GM21619 (cell line): ENCODE measurements around the gene SAMD4A.

Experiments used
- ATAC-seq: cut with Tn5 transposase; IDR thresholded peaks from one replicate; pipeline ENCODE4 v1.9.1; 2021; ENCODE audit not compliant: unreplicated experiment

The SAMD4A gene

DNA sequence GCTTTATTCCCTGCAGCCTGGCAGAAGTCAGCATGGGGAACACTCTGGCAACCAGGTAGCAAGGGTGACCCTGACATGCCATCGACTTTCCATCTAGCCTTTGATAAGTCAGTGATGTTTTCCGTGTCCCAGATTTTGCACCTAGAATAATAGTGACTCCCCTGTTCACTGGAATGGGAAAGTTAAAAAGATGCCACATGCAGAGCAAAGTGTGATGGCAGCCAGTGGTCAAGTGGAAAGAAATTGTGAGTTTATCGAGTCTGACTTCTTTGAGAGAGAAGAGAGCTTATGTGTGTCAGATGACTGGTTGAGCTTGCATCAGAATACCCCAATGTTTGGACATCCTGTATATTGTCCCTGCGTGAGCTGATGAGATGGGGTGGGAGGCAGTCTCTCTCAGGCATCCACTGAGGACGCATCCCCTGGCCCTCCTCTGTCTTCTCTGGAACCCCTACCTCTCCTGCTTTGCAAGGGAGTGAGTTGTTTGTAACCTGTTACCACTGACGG lies 187.2 kb downstream of the SAMD4A start:
- no peak for ATAC-seq

DNA sequence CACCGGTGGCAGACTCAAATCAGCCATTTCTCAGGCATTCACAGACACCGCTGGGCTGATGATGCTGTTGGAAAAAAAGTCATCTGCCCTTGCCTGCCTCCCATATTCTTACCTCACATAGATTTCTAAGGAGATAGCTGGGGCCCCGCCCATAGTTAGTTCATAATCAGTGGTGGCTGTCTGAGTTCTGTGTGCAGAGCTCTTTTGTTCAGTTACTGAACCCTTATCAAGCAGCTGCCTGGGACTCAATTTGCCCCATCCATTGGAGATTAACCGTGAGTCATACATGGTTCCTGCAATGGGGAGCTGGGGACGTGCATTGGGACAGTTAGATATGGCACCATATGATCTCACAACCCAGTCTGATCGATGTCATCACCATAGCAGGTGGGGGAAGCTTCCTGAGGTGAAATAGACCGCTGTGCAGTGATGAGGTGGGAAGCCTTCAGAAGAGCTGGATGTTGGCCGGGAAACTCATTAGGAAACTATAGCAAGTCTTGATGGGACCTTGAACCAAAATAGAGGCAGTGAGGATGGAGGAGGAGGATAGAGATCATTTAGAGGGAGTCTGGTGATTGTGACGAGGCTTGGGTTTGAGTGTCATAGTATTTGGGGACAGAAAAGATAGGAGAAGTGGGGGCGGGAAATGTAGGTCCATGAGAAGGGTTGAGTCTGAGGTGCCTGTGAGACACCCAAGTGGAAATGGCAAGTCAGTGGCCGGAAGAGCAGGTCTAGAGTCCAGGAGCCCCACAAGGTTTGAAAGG lies 187.9 kb downstream of the SAMD4A start:
- ATAC-seq = no peak

DNA sequence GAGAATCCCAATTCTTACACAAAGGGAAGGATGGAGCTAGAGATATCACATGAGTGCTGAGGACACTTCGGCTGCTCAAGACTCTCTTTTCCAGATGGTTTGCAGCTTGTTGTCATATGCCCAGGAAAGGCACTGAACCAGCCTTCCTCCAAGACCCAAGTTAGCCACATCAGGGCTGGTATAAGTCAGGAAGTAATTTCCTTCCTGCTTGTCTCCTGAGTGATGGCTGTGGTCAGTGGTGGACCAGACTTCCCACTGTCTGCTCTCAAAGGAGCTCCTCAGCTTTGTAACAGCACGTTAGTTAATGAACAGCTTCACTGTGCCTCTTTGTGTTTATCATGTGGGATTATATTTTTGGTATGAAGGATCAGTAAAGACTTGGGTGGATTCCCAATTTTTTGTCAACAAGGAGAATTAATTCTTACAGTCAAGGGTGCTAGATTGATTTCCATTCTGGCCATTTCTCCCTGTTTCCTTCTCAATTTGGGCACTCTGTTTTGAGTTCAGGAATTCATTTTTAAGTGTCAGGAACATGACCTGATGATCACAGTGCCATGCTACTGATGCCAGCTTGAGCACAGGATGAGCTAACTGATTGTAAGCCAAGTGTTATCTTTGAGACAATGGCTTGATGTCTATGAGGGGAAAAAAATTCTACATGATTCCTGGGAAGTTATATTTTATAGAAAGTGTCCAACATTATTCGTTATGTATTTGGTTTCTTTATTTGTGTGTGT lies 189.9 kb downstream of the SAMD4A start:
- ATAC-seq = no peak

DNA sequence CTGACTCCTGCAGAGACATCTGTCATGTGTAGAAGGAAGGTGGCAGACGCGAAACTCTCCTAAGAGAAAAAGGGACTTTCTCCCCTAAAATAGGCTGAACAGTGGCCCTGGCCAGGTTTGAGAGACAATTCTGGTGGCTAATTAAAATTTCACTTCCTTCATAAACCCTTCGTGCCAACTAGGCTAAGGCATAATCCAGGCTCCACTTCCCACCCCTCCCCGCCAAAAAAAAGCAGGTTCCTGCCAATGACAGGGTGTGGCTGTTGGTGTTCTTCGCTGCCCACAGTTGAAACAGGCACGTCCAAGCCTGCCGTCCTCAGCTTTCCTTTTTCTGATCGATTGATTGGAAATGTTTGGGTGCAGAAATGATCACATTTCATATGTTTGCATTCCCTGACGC lies 191.1 kb downstream of the SAMD4A start:
- no peak for ATAC-seq

- no peak for ATAC-seq
These were observed 193.2 kb downstream of the SAMD4A start for GRCh38 chr14:54759982-54760585.

DNA sequence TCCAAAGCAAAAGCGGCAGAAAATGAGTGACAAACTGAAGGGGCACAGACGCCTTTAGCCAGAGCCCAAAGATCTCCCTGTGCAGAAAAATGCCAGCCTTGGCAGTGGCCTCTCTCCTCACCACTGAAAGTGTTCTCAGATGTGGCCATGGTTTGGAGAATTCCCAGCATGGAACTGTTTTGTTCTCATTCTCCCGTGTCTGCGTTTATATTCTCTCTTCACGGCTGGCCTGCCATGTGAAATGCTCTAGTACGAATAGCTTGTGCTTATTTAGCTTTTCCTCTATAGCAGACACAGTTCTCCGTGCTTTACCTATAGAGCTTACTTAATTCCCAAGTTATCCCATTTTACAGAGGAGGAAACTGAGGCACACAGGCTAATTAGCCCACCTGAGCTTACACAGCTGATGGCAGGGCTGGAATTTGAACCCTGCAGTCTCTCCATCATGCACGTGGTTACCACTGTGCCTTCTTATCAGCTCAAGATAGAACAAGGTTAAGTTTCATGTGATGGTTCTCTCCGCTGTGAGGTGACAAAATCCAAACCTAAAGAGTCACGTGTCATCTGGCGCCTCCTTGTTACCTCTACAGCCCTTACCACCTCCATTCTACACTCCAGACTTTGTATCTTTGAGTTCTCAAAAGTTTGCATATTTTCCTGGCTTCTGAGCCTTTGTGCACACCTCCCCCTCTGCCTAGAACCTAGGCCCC lies 194.1 kb downstream of the SAMD4A start:
- no peak for ATAC-seq

- ATAC-seq = no peak
These were observed 194.9 kb downstream of the SAMD4A start for GRCh38 chr14:54761835-54762234.

DNA sequence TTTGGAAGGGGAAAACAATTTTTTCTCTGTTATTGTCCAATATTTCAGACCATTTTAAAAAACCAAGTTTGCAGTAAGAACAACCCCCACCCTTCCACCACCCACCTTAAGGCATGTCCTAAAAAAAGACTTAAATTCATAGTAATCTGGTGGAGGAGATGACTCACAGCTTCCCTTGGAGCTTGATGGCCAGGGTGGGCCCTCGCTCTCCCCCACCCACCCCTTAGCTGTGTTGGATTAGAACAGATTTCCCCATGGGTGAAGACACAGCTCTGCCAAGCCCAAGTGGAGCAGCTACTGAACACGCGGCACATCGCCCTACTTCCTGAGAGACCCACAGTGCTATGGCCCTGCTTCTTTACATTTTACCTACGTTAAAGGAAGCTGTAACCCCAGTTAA lies 195.4 kb downstream of the SAMD4A start:
- no peak for ATAC-seq

DNA sequence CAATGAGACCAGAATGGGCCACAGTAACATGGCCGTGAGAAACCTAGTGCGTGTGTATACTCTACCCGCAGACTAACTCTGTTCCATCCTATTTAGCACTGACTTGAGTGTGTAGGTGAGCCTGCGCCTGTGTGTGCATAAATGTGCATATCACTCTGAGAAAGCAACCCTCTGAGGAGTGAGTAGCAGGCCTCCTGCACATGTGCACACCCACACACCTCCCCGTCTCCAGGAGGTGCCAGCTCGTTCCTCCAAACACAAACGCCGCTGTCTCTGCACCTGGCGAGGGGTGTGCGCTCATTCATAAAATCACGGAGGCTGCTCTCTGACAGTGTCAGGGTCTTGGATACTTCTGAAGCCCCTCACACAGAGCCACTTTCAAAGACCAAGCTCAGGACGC lies 196.8 kb downstream of the SAMD4A start:
- ATAC-seq = no peak

DNA sequence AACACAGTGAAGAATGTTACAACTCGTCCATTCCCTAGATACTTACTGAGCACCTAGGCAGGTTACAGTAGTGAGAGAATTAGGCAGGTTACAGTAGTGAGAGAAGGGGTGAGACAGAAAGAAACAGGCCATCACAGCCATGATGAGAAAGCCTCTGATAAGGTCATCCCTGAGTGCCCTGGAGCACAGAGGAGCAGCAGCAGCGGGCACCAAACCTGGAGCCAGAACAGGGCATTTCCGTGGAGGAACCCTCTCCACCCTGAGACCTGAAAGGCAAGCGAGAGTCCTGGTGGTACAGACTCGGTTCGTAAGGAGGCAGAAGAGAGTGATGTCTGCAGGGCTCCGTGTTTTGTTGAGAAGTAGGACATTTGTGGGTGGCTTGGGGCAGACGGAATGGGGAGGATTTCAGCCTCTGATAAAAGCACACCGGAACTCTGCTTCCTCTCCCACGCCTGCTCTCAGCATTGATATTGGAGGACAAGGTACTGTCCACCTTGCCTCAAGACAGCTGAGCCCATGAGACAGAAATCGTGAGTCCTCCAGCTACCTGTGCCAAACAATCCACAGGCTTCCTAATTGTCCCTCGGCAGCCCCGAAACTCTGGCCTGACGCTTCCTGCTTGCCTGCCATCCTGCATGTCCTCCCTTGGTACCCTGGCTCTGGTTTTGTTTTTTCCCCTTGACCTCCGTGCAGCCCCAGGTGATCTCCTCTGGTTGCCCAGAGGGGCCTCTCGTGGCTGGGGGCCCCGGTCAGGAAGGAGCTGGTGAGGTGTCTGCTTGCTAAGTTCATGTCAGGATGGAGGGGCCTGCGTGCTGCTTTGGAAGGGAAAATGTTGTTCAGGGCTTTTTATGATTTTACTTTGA lies 199.6 kb downstream of the SAMD4A start:
- no peak for ATAC-seq

DNA sequence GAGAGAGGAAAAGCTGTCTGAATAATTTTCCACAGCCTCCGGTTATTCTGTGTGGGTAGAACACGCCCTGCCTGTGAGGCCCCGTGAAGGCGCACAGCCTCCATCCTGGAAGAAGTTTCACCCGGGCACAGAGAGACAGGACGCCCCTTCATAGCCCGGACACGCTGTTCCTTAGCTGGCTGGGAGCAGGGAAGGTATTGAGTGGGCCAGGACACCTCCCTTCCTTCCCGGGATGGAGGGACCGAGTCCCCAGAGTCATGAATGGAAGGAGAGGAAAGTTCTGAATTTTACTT lies 200.2 kb downstream of the SAMD4A start:
- no peak for ATAC-seq

DNA sequence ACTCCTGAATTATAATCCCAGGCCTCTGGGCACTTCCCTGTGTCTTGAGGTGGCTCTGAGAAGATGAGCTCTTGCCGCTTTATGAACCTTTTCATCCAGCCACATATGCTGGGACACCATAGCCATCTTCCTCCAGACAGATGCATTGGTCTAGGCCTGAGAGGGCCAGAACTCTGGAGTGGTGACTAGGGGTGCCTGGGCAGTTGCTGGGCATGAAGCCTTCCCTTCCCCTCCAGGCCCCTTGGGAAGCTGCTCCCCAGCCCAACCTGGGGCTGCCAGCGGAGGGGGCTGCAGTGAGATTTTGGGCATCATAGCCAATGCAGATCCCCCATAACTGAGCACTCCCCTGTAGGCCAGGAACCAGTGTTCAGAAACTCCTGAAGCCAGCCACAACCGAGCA lies 200.5 kb downstream of the SAMD4A start:
- ATAC-seq = no peak

- ATAC-seq = no peak
These were observed 201.7 kb downstream of the SAMD4A start for GRCh38 chr14:54768501-54769129.

GRCh38 chr14:54769951-54770863 lies 203.3 kb downstream of the SAMD4A start:
- no peak for ATAC-seq

DNA sequence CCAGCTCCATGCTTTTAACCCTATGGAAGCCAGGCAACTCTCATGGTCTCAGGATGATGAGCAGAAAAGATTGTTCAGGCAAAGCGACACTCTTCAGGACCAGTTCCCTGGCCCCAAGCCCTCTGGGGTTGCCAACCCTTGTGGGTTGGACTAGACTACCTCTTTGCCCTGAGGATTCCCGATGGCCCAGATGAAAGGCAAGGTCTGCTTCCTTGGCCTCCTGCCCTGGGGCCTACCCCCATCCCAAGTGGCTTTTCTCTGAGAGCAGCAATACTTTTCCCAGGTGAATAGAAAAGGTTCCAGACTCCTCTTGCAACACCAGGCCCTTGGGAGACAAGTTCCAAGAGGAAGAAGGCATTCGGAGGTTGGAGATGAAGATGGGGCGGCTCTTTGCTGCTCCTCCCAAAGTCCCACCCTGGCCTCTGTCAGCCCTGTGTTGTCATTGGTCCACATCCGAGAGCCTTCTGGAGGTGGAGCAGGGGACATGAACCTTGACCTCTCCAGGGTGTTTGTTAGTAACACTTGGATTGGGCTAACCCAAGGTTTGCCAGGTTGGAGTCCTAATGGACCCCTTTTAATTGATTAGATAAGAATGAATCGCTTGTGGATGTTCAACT lies 204.6 kb downstream of the SAMD4A start:
- no peak for ATAC-seq

DNA sequence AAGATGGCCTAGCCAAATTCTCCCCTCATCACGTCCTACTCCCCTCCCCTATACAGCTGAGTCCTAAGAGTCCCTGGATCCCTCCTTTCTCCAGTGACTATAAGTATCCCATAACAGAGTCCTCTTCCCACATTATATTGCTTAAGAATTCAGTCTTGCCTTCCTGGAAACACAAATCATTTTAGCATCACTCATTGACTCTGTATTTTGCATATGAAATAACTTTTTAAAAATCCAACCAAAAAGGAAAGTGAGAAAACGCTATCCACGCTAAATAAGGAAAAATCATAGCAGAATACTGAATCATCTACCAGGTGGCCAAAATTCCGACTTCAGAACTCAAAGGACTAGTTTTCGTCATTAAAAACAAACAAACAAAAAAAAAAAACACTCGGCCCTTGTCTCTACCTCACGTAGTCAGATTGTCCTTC lies 205.5 kb downstream of the SAMD4A start:
- ATAC-seq = no peak

- ATAC-seq = peak; percentile 62
These were observed 206.5 kb downstream of the SAMD4A start for GRCh38 chr14:54773171-54774006.

DNA sequence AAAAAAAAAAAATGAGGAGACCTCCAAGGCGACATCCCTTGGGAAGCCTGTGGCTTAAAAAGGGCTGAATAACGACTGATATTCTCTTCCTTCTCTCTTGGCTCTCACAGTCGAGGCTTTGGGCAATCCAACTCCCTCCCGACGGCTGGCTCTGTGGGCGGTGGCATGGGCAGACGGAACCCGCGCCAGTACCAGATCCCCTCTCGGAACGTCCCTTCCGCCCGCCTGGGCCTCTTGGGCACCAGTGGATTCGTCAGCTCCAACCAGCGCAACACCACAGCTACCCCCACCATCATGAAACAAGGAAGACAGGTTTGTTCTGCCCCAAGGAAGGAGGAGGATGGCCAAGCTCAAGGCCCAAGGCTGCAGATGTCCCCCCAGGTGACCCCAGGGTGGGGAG lies 207.9 kb downstream of the SAMD4A start:
- no peak for ATAC-seq
